ENCODE data around the gene ADRA1B.

ADRA1B gene

DNA sequence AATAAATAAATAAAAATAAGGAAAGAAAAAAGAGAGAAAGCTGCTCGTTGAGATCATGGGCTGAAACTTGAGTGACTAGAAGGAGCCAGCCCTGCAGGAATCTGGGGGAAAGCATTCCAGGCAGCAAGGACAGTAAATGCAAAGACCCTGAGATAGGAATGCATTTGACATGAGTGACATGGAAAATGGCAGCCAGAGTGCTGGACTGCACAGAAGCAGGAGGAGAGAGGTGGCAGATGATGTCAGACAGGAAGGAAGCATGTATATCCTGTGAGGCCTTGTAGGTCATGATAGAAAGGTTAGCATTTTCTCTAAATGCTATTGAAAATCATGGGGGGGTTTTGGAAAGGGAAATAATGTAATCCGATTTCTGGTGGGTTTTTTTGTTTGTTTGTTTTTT, 29.1 kb downstream of the ADRA1B start:
- no peak overlapping the region for H3K9ac ChIP-seq (ENCODE audit: insufficient read length, low read depth)
- no peaks in the 10 kb centered on the region for H3K27me3 ChIP-seq (ENCODE audit: insufficient read depth, insufficient read length)
- TF ChIP-seq YY1 (IDR thresholded peaks at IDR 0.05; ENCODE audit: insufficient read depth, insufficient read length) (no peak), ZNF274 (IDR thresholded peaks at IDR 0.05; ENCODE audit: low read depth, low read length) (no peak), SUZ12 (IDR thresholded peaks at IDR 0.05; ENCODE audit: extremely low read depth, insufficient read depth, insufficient read length) (no peak)
- no peak for DNase-seq (ENCODE audit: low read depth, low spot score)
- no peaks in the 10 kb centered on the region for H3K36me3 ChIP-seq (ENCODE audit: insufficient read depth, insufficient read length, low read length)
- H3K9me3 ChIP-seq (ENCODE audit: insufficient read depth, low read length): no peaks in the 10 kb centered on the region
- H3K4me3 ChIP-seq (ENCODE audit: insufficient read length, low read depth): no peak overlapping the region
- H3K4me1 ChIP-seq (ENCODE audit: insufficient read depth, insufficient read length): no peaks in the 10 kb centered on the region

DNA sequence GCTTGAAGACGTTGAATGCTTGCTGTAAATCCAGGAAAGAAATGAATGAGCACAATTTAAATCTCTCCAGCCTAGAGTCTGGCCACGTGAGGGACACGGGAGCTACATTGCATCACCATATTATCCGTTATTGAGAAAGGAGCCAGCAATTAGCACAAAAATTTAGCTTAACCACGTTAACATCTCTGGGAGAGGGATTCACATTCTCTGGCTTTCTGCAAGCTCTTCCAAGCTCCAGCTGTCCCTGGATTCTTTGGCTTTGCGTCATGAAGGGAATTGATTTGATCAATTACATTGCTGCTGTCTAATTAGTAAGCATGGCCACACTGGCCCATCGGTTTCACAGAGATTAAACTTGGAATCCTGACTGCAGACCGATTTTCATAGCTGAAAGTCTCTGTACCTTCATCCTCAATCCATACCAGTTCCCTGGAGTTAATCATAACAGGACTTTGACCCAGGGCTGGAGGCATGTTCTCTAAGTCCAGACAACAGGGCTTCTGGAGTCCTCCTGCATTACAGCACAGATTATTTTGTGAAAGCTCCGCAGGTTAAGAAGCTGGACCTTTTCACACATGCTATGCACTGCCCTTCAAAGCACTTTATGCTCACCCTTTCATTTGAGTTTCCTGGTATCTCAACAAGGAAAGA, 31.6 kb downstream of the ADRA1B start:
- TF ChIP-seq YY1 (IDR thresholded peaks at IDR 0.05; ENCODE audit: insufficient read depth, insufficient read length) (no peak), ZNF274 (IDR thresholded peaks at IDR 0.05; ENCODE audit: low read depth, low read length) (no peak), SUZ12 (IDR thresholded peaks at IDR 0.05; ENCODE audit: extremely low read depth, insufficient read depth, insufficient read length) (no peak)
- Histone ChIP-seq H3K27me3 (ENCODE audit: insufficient read depth, insufficient read length) (no peaks in the 10 kb centered on the region), H3K9ac (ENCODE audit: insufficient read length, low read depth) (no peak overlapping the region), H3K4me3 (ENCODE audit: insufficient read length, low read depth) (no peak overlapping the region), H3K36me3 (ENCODE audit: insufficient read depth, insufficient read length, low read length) (no peaks in the 10 kb centered on the region), H3K4me1 (ENCODE audit: insufficient read depth, insufficient read length) (no peaks in the 10 kb centered on the region), H3K9me3 (ENCODE audit: insufficient read depth, low read length) (no peaks in the 10 kb centered on the region)
- no peak for DNase-seq (ENCODE audit: low read depth, low spot score)

DNA sequence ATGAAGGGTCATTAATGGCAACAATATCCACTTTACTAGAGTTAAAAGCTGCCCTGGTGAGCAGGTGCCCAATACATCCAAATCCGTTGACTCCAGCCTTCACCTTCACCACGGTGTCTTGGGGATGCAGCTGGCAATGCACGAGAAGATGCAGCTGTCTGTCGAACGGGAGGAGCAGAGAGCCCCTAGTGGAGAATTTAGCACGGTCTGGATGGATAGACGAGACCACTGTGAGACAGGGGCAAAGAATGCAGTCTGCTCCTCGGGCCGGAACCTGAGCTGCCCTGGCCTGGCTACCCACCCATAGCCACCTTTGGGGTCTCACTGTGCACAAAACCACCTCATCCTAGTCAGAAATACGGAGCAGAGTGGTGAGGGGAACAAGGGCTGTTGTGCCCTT, 35.1 kb downstream of the ADRA1B start:
- H3K36me3 ChIP-seq (ENCODE audit: insufficient read depth, insufficient read length, low read length): no peaks in the 10 kb centered on the region
- H3K9me3 ChIP-seq (ENCODE audit: insufficient read depth, low read length): no peaks in the 10 kb centered on the region
- no peaks in the 10 kb centered on the region for H3K27me3 ChIP-seq (ENCODE audit: insufficient read depth, insufficient read length)
- TF ChIP-seq YY1 (IDR thresholded peaks at IDR 0.05; ENCODE audit: insufficient read depth, insufficient read length): no peak
- no peak for TF ChIP-seq ZNF274 (IDR thresholded peaks at IDR 0.05; ENCODE audit: low read depth, low read length)
- no peak for TF ChIP-seq SUZ12 (IDR thresholded peaks at IDR 0.05; ENCODE audit: extremely low read depth, insufficient read depth, insufficient read length)
- no peak overlapping the region for H3K9ac ChIP-seq (ENCODE audit: insufficient read length, low read depth)
- H3K4me1 ChIP-seq (ENCODE audit: insufficient read depth, insufficient read length): no peaks in the 10 kb centered on the region
- DNase-seq (ENCODE audit: low read depth, low spot score): peak; percentile 30
- no peak overlapping the region for H3K4me3 ChIP-seq (ENCODE audit: insufficient read length, low read depth)

DNA sequence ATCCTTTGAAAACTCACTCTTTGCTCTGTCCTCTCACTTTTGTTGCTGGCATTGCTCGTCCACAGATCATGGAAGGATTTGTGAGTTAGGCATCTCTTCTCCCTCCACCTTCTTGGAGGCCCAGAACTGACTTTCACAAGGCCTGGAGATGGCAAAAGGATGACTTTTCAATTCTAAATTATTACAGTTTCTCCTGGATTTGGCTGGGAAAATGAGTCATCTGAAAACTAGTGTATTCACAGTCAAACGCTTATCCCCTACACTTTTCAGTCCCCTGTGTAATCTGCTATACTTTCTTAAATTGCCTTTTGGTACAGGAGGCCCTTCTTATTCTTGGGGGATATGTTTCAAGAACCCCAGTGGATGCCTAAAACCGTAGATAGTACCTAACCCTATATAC, 35.6 kb downstream of the ADRA1B start:
- no peak for TF ChIP-seq YY1 (IDR thresholded peaks at IDR 0.05; ENCODE audit: insufficient read depth, insufficient read length)
- no peak for TF ChIP-seq SUZ12 (IDR thresholded peaks at IDR 0.05; ENCODE audit: extremely low read depth, insufficient read depth, insufficient read length)
- no peak for TF ChIP-seq ZNF274 (IDR thresholded peaks at IDR 0.05; ENCODE audit: low read depth, low read length)
- Histone ChIP-seq H3K27me3 (ENCODE audit: insufficient read depth, insufficient read length) (no peaks in the 10 kb centered on the region), H3K36me3 (ENCODE audit: insufficient read depth, insufficient read length, low read length) (no peaks in the 10 kb centered on the region), H3K4me3 (ENCODE audit: insufficient read length, low read depth) (no peak overlapping the region), H3K9ac (ENCODE audit: insufficient read length, low read depth) (no peak overlapping the region), H3K9me3 (ENCODE audit: insufficient read depth, low read length) (no peaks in the 10 kb centered on the region), H3K4me1 (ENCODE audit: insufficient read depth, insufficient read length) (no peaks in the 10 kb centered on the region)
- no peak for DNase-seq (ENCODE audit: low read depth, low spot score)

DNA sequence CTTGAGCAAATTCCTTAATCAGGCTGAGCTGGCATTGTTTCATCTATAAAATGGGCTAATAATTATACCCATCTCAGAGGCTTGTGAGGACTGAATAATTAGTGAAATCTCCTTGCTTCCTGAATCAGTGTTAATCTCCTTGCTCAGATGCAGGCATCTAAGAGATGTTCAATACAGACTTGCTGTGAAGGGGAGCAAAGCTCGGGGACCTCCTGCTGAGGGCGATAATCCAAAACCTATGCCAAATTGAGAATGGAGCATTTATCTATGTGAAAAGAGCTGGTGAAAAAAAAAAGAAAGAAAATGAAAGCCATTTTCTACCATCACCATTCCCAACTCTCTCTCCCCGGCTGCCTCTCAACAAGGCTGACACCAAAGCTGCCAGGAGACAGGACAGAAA, 37.3 kb downstream of the ADRA1B start:
- Histone ChIP-seq H3K4me3 (ENCODE audit: insufficient read length, low read depth) (no peak overlapping the region), H3K9ac (ENCODE audit: insufficient read length, low read depth) (no peak overlapping the region), H3K27me3 (ENCODE audit: insufficient read depth, insufficient read length) (no peaks in the 10 kb centered on the region), H3K4me1 (ENCODE audit: insufficient read depth, insufficient read length) (no peaks in the 10 kb centered on the region), H3K9me3 (ENCODE audit: insufficient read depth, low read length) (no peaks in the 10 kb centered on the region), H3K36me3 (ENCODE audit: insufficient read depth, insufficient read length, low read length) (no peaks in the 10 kb centered on the region)
- TF ChIP-seq SUZ12 (IDR thresholded peaks at IDR 0.05; ENCODE audit: extremely low read depth, insufficient read depth, insufficient read length): no peak
- TF ChIP-seq ZNF274 (IDR thresholded peaks at IDR 0.05; ENCODE audit: low read depth, low read length): no peak
- no peak for TF ChIP-seq YY1 (IDR thresholded peaks at IDR 0.05; ENCODE audit: insufficient read depth, insufficient read length)
- DNase-seq (ENCODE audit: low read depth, low spot score): no peak

DNA sequence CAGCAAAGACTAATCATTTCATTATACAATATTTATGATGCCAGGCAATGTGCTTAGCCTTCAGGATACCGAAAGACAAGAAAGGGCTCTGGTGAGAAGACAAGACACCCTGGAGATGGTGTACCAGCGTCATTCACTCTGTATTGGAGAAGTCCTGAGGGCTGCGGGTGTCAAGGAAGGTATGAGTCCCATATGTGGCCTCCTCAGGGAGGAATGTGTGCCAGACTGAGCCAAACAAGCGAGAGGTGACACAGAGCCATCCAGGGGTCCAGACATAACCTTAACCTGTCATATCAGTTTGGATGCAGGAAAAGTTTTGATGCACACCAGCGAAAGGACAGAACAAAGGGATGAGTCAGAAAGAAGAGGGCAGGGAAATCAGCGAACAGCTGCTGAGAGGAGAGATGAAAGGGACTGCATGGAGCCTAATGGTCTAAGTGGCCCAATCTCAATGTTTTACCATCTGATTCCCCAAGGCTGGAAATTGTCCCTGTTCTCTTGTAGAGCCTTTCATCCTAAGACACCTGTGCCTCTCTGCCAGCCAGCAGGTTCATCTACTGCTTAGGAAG, 38.9 kb downstream of the ADRA1B start:
- Histone ChIP-seq H3K9ac (ENCODE audit: insufficient read length, low read depth) (no peak overlapping the region), H3K4me3 (ENCODE audit: insufficient read length, low read depth) (no peak overlapping the region), H3K36me3 (ENCODE audit: insufficient read depth, insufficient read length, low read length) (no peaks in the 10 kb centered on the region), H3K27me3 (ENCODE audit: insufficient read depth, insufficient read length) (no peaks in the 10 kb centered on the region), H3K9me3 (ENCODE audit: insufficient read depth, low read length) (no peaks in the 10 kb centered on the region), H3K4me1 (ENCODE audit: insufficient read depth, insufficient read length) (no peaks in the 10 kb centered on the region)
- TF ChIP-seq SUZ12 (IDR thresholded peaks at IDR 0.05; ENCODE audit: extremely low read depth, insufficient read depth, insufficient read length): no peak
- TF ChIP-seq ZNF274 (IDR thresholded peaks at IDR 0.05; ENCODE audit: low read depth, low read length): no peak
- no peak for TF ChIP-seq YY1 (IDR thresholded peaks at IDR 0.05; ENCODE audit: insufficient read depth, insufficient read length)
- no peak for DNase-seq (ENCODE audit: low read depth, low spot score)

DNA sequence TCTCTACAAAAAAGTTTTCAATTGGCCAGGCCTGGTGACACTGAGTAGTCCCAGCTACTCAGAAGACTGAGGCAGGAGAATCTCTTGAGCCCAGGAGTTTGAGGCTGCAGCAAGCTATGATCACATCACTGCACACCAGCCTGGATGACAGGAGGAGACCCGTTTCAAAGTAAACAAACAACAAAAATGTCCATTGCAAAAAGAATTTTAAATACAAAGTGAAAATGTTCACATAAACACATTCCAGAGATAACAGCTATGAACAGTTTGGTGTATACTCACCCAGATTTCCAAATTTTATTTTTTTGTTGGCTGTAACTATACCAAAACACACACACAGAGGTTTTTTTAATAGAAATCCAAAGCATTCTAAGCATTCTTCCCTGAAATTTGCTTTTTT, 39.8 kb downstream of the ADRA1B start:
- Histone ChIP-seq H3K9me3 (ENCODE audit: insufficient read depth, low read length) (no peaks in the 10 kb centered on the region), H3K4me1 (ENCODE audit: insufficient read depth, insufficient read length) (no peaks in the 10 kb centered on the region), H3K9ac (ENCODE audit: insufficient read length, low read depth) (no peak overlapping the region), H3K36me3 (ENCODE audit: insufficient read depth, insufficient read length, low read length) (no peaks in the 10 kb centered on the region), H3K4me3 (ENCODE audit: insufficient read length, low read depth) (no peak overlapping the region), H3K27me3 (ENCODE audit: insufficient read depth, insufficient read length) (no peaks in the 10 kb centered on the region)
- no peak for DNase-seq (ENCODE audit: low read depth, low spot score)
- TF ChIP-seq YY1 (IDR thresholded peaks at IDR 0.05; ENCODE audit: insufficient read depth, insufficient read length): no peak
- TF ChIP-seq ZNF274 (IDR thresholded peaks at IDR 0.05; ENCODE audit: low read depth, low read length): no peak
- no peak for TF ChIP-seq SUZ12 (IDR thresholded peaks at IDR 0.05; ENCODE audit: extremely low read depth, insufficient read depth, insufficient read length)
